HCT116 (cell line): ENCODE measurements around the gene PSMD11.

Experiments used
- EZH2 ChIP-seq: fragments of 200-600 bp; sonication (generic); IDR thresholded peaks from 2 replicates; pipeline ENCODE4 v1.6.1; 2017; ENCODE audit warnings: antibody characterized with exemption, mixed run types
- POLR2A ChIP-seq: IDR thresholded peaks from 2 replicates; pipeline ENCODE4 v1.7.0; 2011; ENCODE audit warnings: borderline replicate concordance; ENCODE audit not compliant: insufficient read depth, insufficient read length; ENCODE audit errors: extremely low read depth
- SP1 ChIP-seq: IDR thresholded peaks from 2 replicates; pipeline ENCODE4 v1.6.1; 2012; ENCODE audit warnings: low read depth
- TF ChIP-seq, protein P1 (sequence below), 3 experiments: fragments of 200-600 bp in 1 of 3; sonication (generic) in 1 of 3; IDR thresholded peaks in 2 of 3; conservative IDR thresholded peaks in 1 of 3; 2 replicates each; pipeline ENCODE4 v1.5.1; 2012 to 2017; ENCODE audit warnings: low read depth in 2 of 3, low read length in 2 of 3, antibody characterized with exemption in 1 of 3, borderline replicate concordance in 1 of 3, control low read depth in 1 of 3, mild to moderate bottlenecking in 1 of 3, mixed read lengths in 1 of 3, mixed run types in 1 of 3, moderate library complexity in 1 of 3; ENCODE audit not compliant: insufficient read depth in 1 of 3

DNA sequence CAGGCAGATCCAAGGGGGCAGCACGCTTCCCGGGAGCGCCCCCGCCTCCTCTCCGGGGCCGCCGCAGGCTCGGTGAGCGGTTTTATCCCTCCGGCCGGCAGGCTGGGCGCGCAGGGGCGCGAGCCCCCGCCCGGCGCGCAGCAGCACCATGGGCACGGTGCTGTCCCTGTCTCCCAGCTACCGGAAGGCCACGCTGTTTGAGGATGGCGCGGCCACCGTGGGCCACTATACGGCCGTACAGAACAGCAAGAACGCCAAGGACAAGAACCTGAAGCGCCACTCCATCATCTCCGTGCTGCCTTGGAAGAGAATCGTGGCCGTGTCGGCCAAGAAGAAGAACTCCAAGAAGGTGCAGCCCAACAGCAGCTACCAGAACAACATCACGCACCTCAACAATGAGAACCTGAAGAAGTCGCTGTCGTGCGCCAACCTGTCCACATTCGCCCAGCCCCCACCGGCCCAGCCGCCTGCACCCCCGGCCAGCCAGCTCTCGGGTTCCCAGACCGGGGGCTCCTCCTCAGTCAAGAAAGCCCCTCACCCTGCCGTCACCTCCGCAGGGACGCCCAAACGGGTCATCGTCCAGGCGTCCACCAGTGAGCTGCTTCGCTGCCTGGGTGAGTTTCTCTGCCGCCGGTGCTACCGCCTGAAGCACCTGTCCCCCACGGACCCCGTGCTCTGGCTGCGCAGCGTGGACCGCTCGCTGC, 43.3 kb downstream of the PSMD11 start:
- no peak for TF ChIP-seq SP1
- no peak for TF ChIP-seq POLR2A
- TF ChIP-seq, protein P1, sequence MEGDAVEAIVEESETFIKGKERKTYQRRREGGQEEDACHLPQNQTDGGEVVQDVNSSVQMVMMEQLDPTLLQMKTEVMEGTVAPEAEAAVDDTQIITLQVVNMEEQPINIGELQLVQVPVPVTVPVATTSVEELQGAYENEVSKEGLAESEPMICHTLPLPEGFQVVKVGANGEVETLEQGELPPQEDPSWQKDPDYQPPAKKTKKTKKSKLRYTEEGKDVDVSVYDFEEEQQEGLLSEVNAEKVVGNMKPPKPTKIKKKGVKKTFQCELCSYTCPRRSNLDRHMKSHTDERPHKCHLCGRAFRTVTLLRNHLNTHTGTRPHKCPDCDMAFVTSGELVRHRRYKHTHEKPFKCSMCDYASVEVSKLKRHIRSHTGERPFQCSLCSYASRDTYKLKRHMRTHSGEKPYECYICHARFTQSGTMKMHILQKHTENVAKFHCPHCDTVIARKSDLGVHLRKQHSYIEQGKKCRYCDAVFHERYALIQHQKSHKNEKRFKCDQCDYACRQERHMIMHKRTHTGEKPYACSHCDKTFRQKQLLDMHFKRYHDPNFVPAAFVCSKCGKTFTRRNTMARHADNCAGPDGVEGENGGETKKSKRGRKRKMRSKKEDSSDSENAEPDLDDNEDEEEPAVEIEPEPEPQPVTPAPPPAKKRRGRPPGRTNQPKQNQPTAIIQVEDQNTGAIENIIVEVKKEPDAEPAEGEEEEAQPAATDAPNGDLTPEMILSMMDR (IDR thresholded peaks at IDR 0.05 in 2 of 3, conservative IDR thresholded peaks at IDR 0.05 in 1 of 3; ENCODE audit: borderline replicate concordance in 1 of 3, insufficient read depth in 1 of 3, low read depth in 2 of 3, low read length in 2 of 3): no peak
- no peak for TF ChIP-seq EZH2
